Activated CD4-positive, alpha-beta T cell treated with anti-CD3 and anti-CD28 coated beads, Interleukin-2, amount 50 U/mL, for 24 hours (primary cell): ENCODE results near the gene MYADML2.
"Not testable (repeated sequence)": the region's sequence is repeated elsewhere in the genome, so short reads cannot be mapped to it uniquely, and the experiment has no call there.

Experiments used
- DNase-seq, 2 donors: peaks; one replicate each; pipeline ENCODE4 v3.0.0-alpha.2; 2020; ENCODE audit warnings: low read depth in 1 of 2, low spot score in 1 of 2

MYADML2 gene

DNA sequence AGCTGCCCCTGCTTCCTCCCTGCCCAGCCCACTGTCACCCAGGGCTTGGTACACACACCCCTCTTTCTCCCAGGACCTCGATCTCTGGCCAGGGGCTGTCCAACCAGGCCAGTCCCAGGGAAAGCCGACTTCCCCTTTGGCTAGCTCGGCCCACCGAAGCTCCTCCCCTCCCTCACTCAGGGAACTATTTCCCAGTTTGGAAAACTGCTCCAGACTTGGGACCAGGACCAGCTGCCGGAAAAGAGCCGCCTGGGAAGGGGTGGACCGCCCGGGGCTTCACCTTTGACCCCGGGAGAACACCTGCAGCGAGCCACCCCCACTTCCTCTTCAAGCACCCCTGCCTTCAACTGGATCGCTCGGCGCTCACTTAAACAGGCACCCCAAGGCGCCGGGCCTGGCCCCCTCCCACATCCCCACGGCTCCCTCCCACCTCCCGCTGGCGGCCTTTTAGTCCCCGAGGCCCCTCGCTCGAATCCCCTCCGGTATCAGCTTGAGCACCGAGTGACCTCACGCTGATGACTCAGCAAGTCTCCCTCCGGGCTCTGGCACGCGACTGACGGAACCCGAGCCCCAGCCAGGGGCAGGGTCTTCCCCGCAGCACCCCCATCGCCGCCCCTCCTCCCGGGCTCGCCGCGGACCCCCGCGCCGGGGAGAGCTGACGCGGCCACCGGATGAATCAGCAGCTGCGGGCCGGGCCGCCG is 20.4 kb downstream of the MYADML2 start:
- peak; percentile 55 to 59 for DNase-seq

DNA sequence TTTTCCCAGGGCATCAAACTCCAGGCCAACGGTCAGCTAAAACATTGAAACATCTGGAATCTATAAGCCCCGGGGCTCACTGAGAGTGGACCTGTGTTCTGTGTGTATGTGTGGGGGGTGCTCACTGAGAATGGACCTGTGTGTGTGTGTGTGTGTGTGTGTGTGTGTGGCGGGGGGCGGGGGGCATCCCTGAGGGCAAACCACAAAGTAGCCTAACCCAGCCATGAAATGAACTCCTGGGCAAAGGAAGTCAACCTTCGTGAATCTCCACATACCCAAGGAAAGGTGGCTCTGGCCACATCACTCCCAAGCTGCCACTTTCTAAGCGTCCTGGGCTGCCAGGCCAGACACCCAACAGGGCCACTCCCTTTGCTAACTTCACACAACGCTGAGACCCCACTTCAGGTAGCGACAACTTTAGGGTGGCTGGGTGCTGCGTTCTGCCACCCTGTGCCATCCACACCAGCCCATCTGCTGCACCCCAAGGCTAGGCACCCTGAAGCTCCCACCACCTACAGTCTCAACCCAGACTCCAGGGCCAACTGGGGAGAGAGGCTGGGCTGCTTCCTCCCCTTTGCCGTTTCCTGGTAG is 21.1 kb downstream of the MYADML2 start:
- no peak for DNase-seq

DNA sequence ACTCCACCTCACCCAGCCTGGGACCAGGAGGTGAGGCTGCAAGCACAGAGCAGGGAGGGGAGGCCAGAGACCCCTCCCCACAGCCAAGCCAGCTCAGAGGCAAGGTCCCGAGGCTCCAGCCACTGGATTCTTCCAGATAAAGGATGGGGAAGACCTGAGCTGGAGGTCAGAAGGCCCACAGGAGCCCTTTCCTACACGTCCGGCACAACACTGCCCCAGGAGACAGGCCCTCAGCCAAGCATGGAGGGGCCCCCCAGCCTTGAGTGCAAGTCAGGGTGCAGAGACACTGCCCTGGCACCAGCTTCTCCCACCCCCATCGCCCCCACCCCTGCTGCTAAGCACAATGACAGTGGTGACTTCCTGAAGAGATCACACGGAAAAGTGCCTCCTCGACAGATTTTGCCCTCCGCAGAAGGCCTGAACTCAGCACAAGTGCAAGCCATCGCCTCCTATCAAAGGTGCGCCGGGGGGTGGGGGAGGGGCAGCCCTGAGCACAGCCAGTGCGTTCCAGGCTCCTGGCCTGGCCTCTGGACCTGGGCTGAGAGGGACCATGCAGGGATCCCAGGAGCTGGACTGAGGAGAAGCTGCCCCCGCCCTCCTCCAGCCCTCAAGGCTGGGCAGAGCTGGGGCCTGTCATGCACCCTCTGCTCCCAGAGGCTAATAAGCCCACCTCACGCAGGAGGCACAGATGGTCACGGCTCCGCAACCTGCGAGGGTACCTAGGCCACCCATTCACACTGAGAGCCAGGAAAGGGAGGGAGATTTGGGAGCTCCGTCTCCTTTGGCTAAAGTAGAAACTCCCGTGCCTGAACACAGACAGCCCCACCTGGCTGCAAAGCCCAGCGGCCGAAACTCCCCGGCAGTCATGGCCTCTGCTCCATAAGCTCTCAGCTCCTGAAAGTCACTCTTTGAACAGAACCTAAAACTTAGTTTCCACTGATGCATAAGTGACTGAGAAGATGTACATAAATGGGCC is 22.2 kb downstream of the MYADML2 start:
- DNase-seq = no peak

DNA sequence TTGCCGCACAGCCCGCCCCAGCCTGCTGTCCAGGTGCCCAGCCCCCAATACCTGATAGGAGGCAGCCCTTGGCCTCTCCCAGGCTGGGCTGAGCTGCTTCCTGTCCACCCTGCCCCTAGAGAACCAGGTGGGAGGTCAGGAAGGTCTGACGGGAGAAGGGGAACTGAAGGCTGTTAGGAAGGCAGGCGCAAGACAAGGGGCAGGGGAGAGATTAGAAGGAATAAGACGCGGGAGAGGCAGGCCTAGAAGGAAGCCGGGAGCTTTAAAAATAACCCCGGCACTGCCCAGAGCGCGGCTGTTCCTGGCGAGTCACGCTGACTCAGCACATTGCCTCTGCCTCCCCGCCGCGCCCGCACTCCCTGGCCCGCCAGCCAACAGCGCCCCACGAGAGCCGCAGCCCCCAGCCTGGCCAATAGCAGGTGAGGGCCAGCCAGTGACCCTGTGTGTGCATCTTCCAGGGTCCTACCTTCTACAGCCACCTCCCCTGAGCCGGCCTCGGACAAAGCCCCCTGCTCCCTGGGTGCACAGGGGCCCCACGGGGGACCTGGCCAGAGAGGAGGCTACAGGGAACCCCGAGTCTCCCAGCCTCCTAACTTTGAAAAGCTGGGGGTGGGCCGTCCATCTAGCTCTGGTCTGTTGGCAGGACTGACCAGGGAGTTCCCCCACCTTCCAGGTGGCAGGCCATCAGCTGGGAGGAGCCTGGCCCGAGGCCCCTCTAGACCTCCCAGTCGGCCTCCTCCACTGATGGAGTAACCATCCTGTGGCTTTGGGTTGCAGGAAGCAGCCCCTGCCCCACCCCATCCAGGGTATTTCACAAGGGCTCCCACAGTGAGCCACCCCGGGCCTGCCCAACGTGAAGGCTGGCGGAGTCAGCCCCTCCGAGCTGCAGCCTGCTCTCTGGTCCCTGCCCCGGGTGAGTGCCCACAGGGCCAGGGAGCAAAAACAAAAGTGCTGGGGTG is 23.5 kb downstream of the MYADML2 start:
- no peak for DNase-seq

DNA sequence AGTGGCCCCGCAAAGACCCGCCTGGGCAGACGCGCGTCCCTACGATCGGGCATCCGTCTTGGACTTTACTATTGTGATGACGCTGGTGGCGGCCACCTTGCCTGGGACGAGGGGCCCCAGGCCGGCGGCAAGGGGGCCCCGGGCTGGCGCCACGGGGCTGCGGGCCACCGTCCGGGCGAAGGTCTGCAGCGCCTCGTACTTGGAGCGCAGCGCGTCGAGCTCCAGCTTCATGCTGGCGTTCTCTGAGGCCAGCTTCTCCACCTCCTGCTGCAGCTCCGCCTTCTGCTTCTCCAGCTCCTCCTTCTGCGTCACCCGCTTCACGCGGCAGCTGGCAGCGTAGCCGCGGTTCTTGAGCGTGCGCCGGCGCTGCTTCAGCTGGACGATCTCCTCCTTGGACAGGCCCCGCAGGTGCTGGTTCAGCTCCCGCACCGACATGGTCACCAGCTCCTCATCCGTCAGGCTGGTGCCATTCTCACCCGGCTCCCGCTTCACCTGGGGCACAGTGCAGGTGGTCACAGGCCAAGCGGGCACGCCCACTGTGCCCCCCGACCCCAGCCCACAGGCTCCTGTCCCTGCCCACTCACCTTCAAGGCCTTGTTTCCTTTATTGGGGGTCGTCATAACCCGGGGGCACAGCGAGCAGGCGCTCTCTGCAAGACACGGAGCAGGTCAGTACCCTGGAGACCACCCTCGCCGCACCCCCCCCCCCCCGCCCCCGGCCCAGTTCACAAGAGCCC is 24.3 kb downstream of the MYADML2 start:
- DNase-seq = no peak

DNA sequence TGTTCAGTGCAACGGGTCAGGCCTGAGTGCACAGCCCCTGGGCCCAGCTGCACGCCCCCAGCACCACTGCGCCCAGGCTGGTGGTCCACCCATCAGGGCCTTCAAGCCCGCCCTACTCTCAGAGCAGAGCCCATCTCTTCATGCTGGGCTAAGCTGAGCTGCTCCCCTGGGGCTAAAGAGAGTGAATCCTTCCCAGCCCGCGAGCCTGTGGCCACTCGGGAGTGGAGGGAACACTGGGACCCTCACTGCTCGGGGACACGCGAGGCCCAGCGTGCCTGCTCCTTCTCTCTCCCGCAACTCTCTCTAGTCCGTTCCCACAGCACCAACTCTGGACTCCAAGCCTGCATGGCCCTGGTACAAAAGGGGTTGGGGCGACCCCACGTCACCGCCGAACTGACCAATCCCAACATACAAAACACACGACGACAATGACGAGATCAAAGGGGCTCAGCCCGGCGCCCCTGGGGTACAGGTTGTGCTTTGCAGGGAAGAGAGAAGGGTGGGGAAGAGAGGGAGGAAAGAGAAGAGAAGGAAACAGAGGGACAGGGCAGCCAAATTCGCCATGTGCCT is 25.0 kb downstream of the MYADML2 start:
- no peak for DNase-seq

DNA sequence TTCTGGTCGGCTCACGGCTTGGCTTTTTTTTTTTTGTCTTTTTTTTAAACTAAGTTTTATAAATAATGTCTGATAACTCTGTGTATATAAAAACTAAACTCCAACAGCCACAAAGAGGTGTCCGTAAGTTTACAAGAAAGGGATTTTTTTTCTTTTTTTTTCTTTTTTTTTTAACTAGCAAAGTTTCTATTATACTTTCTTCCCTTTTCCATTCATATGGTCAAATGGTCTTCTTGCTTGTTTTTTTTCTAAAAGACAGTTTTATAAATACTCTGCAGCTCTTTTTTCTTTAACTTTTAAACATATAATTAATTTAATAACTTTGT is 25.5 kb downstream of the MYADML2 start:
- no peak for DNase-seq

DNA sequence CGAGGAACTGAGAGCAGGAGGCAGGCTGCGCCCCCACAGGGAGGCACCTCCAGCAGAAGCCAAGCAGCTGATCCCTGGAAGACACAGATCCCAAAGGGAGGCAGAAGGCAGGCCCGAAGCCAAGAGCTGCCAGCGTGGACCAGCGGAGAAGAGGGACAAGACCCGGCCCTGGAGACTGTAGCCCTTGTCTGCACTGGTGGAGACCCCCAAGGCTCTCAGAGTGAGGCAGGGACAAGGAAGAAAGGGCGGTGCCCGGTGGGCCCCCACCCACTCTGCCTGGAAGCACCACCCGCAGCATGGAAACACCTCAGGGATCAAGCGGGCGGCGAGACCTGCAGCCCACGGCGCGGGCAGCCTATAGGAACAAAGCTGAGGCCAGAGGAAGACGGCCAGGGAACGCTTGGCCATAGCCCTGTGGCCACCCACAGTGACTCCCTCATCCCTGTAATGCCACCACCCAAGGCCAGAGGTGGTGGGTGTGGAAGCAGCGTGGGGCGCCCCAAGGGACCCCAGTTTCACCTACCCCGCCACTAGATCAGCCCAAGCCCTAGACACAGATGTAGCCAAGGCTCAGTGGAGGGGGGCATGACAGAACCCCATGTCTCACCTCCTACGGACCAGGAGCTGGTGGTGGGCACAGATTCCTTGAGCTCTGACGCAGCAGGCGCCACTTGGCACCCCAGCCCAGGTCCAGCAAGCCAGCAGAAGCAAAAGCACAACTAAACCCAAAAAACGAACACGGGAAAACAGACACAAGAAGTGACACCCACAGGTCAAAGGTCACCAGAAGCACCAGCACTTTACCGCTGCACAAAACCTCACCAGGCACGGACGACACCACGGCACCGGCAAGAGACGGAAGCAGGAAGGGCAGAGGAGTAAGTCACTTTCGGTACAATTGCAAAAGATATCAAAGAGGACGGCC is 26.2 kb downstream of the MYADML2 start:
- DNase-seq = no peak

DNA sequence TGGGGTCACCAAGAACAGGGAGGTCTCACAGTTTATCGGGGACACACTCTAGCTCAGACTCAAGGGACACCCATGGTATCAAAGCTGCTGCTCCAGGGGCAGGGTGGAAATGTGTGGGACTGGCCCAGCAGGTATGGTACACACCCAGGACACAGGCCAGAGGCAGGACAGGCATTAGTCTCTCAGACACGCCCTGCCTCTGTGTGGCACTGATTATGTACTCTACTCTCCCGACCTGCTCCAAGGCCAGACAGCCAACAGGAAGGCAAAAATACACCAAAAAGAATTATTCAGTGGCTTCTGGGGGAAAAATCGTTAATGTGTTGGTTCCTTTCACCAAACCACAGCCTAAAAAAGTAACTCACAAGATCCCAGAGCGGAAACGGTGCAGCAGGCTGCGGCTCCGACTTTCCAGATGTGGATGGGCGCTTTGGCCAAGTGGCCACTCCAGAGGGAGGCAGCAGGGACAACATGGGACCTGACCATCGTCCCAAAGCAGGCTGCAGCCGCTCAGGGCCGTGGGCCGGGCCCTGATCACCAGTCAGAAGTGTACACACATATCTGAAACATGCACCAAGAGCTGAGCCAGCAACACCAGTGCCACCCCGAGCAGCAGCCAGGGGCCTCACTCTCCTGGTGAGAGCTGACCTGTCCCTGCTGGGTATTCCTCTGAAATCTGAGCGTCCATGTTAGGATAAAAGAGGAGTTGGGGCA is 28.0 kb downstream of the MYADML2 start:
- DNase-seq = no peak

DNA sequence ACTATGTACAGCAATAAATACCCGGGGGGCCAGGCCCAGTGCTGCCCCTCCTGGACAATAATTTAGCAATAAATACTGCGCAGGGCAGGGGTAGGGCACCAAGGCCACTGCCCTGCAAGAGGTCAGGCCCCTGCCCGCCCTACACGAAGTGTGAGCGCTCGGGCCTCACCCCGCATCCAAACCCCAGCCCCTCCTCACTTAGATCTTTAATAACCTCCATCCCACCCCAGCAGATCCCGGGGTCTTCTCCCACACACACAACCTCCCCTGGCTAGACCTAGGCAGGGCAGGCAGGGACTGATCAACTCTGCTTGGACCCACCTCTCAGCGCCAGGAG is 28.7 kb downstream of the MYADML2 start:
- DNase-seq = not testable (repeated sequence)

DNA sequence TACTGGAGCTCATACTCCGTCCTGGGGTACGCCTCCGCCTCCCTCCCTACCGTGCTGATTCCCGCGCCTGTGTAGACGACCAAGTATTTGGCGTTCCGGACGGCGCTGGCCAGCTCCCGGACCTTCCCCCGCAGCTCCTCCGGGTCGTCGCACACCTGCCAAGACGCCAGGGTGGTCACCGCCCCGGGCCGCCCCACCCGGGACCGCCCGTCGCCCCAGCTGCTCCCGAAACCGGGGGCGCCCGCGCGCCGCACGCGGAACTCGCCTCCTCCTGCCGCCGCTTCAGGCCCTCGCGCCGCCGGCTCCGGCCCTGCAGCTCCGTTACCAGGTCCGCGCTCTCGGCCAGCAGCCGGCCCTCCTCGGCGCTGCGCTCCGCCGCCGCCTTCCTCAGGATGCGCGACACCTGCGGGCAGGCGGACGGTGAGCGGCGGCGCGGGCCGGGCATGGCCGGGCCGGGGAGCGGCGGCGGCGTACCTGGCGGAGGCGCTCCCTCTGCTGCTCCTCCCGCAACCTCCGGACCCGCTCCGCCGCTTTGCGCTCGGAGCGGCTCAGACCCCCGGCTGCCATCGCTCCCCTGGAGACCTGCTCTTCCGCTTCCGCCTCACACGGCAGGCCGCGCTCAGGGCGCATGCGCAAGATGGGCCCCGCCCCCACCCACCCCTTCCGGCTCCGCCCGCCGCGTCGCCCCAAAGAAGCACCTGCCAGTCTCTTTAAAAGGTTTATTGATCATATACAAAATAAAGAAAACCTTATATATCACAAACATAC is 29.3 kb downstream of the MYADML2 start, which contains the start of gene SIRT7:
SIRT7 (minus strand) TSS at position 612 of the 768 bp plus-strand sequence; CDS start at position 567, 45 bp downstream.
- peak; percentile 66 for DNase-seq

DNA sequence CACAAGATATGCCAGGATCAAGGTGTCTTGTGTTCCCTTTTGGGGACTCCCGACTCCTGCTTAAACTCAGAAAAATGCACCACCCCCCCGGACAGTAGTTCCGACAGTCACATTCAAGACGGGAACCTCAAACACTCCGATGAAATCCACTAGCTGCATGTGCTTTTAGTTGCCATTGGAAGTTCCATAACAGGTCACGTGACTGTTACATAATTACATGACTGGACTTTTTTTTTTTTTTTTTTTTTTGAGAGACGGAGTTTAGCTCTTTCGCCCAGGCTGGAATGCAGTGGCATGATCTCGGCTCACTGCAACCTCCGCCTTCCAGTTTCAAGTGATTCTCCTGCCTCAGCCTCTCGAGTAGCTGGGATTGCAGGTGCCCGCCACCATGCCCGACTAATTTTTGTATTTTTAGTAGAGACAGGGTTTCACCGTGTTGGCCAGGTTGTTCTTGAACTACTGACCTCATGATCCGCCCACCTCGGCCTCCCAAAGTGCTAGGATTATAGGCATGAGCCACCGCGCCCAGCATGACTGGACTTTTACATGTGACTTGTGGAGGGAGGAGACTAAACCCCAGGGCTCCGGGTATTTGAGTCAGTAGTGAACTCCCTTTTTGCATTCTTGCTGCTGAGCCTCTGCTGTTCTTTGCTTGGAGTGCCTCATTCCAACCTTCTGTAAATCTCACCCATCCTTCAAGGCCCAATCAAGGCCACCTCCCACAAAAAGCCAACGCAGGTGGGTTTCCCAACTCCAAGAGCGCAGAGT is 30.6 kb downstream of the MYADML2 start:
- no peak for DNase-seq

DNA sequence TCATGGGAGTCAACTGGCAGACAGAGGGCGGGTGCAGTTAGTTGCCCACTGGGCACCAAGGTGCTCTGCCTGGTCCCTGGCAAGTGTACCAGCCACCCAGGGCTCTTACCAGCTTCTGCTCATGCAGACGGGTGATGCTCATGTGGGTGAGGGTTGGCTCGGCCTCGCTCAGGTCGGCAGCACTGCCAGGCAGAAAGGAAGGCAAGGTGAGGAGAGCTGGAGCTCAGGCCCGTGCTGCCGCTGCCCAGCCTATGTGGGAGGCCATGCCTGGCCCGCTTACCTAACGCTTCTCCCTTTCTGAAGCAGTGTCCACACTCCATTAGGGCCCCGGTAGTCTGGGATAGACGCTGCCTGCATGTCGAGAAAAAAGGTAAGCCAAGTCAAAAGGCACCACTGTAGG is 31.7 kb downstream of the MYADML2 start:
- no peak for DNase-seq

DNA sequence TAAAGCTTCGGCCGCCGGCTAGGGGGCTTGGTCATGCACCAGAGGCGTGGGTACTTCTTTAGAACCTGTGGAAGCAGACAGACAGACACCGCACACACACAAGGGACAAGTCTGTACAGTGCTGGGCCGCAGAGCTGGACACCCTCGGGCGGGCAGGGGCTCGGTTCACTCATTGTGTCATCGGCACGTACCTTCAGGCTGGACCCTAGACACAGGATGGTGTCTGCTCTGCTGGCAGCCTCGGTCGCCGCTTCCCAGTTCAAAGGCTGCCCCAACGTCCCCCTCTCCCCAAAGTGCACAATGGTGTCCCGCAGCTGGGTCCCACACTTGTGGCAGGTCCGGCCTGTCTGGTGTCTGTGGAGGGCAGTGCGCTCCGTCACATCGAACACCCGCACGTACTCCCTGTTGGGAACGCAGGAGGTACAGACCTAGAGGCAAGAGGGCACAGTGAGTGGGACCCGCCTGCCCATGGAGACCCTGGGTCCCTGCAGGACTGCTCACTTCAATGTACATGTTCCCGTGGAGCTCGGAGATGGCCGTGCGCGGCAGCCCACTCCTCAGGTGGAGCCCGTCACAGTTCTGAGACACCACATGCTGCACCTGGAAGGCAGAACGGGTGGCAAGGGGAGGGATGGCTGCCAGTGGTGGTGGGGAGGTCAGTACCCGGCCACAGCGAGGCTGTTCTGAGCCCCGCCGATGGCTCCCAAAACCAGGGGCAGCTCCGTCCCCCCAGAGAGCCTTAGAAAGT is 32.8 kb downstream of the MYADML2 start:
- no peak for DNase-seq

DNA sequence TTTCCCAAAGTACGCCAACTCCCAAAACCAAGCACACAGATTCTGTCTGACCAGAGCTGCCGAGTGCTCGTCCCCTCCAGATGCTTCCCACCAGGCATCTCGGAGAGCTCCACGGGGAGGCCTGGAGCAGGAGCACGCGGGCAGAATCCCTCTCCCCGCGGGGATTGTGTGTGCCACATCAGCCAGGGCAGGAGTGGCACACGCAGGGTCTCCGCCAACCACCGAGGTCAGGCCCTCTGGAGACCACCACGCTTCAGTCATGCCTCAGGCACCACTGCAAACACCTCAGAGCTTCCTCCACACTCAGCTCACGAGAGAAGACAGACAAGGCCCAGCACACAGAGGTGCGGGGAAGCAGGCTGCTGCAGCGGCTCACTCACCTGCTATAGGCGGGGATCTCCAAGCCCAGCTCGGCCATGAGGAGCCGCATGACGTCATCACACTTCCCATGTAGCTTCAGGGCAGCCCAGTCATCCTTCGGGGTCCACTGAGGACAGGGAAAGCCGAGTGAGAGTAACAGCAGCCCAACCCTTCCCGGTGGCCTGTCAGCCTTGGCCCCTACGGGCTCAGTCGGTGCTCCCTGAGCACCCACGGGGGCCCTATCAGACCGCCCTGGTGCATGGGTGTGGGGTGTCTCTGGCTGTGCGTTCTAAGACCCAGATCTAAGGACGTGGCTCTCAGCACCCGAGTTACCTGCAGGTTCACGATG is 33.5 kb downstream of the MYADML2 start:
- no peak for DNase-seq
